ENCODE results near the gene RWDD2A. TPM values are rescaled to one million over a fixed set of nuclear protein-coding genes. Genes with fewer than 3 reads are reported as not detected.
"Not testable (repeated sequence)": the region's sequence is repeated elsewhere in the genome, so short reads cannot be mapped to it uniquely, and the experiment has no call there.

Gene RWDD2A
- total and polyA plus RNA-seq, 3 donors from 2014 or later, result 11.0 to 18.4 (median 13.2) TPM

GRCh38 chr6:83185096-83185495, 8.1 kb upstream of the RWDD2A start:
- TF ChIP-seq CTCF (IDR thresholded peaks at IDR 0.05) (no peak), POLR2A (IDR thresholded peaks at IDR 0.05) (no peak)
- intact Hi-C loops (cut with DNase I; ENCODE audit: low total_unique reads), result no loop called here

GRCh38 chr6:83188501-83188900, 4.7 kb upstream of the RWDD2A start:
- 68% methylated on average over 3 of the region's 3 CpGs for WGBS, 2 donors
- Histone ChIP-seq H3K4me1 (no peaks in the 10 kb centered on the region), H3K36me3 (ENCODE audit: low read depth, missing control alignments) (no peaks in the 10 kb centered on the region), H3K4me3 (no peak overlapping the region), H3K9me3 (no peaks in the 10 kb centered on the region), H3K27ac (no peak overlapping the region), H3K27me3 (no peaks in the 10 kb centered on the region)
- no peak for DNase-seq
- intact Hi-C loops (cut with DNase I; ENCODE audit: low total_unique reads), result no loop called here
- no peak for TF ChIP-seq POLR2A (IDR thresholded peaks at IDR 0.05)
- no peak for TF ChIP-seq CTCF (IDR thresholded peaks at IDR 0.05)

More at GRCh38 chr6:83185096-83185495, 8.1 kb upstream of the RWDD2A start:
- no peaks in the 10 kb centered on the region for H3K4me1 ChIP-seq
- H3K27me3 ChIP-seq, result no peaks in the 10 kb centered on the region
- no peak overlapping the region for H3K27ac ChIP-seq
- H3K36me3 ChIP-seq (ENCODE audit: low read depth, missing control alignments), result no peaks in the 10 kb centered on the region
- WGBS, 2 donors, result 87 to 95% methylated on average over 2 of the region's 2 CpGs
- no peaks in the 10 kb centered on the region for H3K9me3 ChIP-seq
- DNase-seq, result no peak
- no peak overlapping the region for H3K4me3 ChIP-seq

GRCh38 chr6:83190626-83191025, 2.5 kb upstream of the RWDD2A start:
- Histone ChIP-seq H3K4me3 (no peak overlapping the region), H3K27me3 (no peaks in the 10 kb centered on the region), H3K4me1 (peaks cover 13% of the 10 kb centered on the region), H3K9me3 (no peaks in the 10 kb centered on the region), H3K36me3 (ENCODE audit: low read depth, missing control alignments) (no peaks in the 10 kb centered on the region), H3K27ac (no peak overlapping the region)
- no peak for TF ChIP-seq CTCF (IDR thresholded peaks at IDR 0.05)
- TF ChIP-seq POLR2A (IDR thresholded peaks at IDR 0.05), result no peak
- intact Hi-C loops (cut with DNase I; ENCODE audit: low total_unique reads), result loop anchor here (10.0 kb wide), 1 partner anchor 126 kb away; the partner anchor contains the start of genes DOP1A and UBE3D
- WGBS, 2 donors, result 77 to 81% methylated on average over 6 of the region's 6 CpGs
- DNase-seq, result no peak

- not testable (repeated sequence) for H3K27ac ChIP-seq
- intact Hi-C loops (cut with DNase I; ENCODE audit: low total_unique reads), result loop anchor here (10.0 kb wide), 1 partner anchor 127 kb away; the partner anchor contains the start of genes DOP1A and UBE3D
Measured at GRCh38 chr6:83191974-83192373, 1.2 kb upstream of the RWDD2A start.

GRCh38 chr6:83192456-83192855, 701 bp upstream of the RWDD2A start:
- peak overlapping the region; percentile 89 to 95 for H3K27ac ChIP-seq
- intact Hi-C loops (cut with DNase I; ENCODE audit: low total_unique reads), result loop anchor here (10.0 kb wide), 1 partner anchor 128 kb away; the partner anchor contains the start of genes DOP1A and UBE3D
- TF ChIP-seq POLR2A (IDR thresholded peaks at IDR 0.05) (no peak), CTCF (IDR thresholded peaks at IDR 0.05) (no peak)
- WGBS, 2 donors, result 0 to 1% methylated on average over 4 of the region's 4 CpGs
- H3K36me3 ChIP-seq (ENCODE audit: low read depth, missing control alignments), result no peaks in the 10 kb centered on the region
- H3K27me3 ChIP-seq, result no peaks in the 10 kb centered on the region
- DNase-seq, result no peak
- peaks cover 13% of the 10 kb centered on the region for H3K4me1 ChIP-seq
- no peaks in the 10 kb centered on the region for H3K9me3 ChIP-seq
- peak overlapping the region; percentile 84 to 97 for H3K4me3 ChIP-seq

More at GRCh38 chr6:83191974-83192373, 1.2 kb upstream of the RWDD2A start:
- H3K36me3 ChIP-seq (ENCODE audit: low read depth, missing control alignments); DNase-seq; H3K9me3 ChIP-seq; H3K27me3 ChIP-seq: not testable (repeated sequence)
- 53 to 74% methylated on average over 18 of the region's 18 CpGs for WGBS, 2 donors
- Histone ChIP-seq H3K4me1 (peaks cover 13% of the 10 kb centered on the region), H3K4me3 (peak overlapping the region; percentile 84 to 97)

Data from testis (tissue), 3 donors.